K562 (cell line): ENCODE results near the gene NADSYN1. TPM values are rescaled to one million over a fixed set of nuclear protein-coding genes. Genes with fewer than 3 reads are reported as not detected.

ENCODE experiments used
- ATAC-seq: fragments of 200-7000 bp; cut with Tn5 transposase; 3 replicates; pipeline ENCODE4 v1.9.1; 2020; ENCODE audit warnings: moderate library complexity
- BruUV-seq: library from RNA; stranded (reverse); fragments of 400-500 nt; replicated peaks from 2 replicates; lab custom pipeline; 2021; lab: Mats Ljungman, UMichigan
- CTCF ChIA-PET: fragments of 300-600 bp; formaldehyde crosslinking; extraction: SDS; loops from one replicate; lab custom pipeline; 2021; ENCODE audit warnings: low intra/inter-chr PET ratio; lab: Yijun Ruan, JAX
- POLR2A ChIA-PET: fragments of 300-600, 350-650 bp; sonication (Branson Sonifier 250); formaldehyde crosslinking; extraction: SDS; loops from one replicate; lab custom pipeline; 2021; ENCODE audit warnings: antibody characterized with exemption, inconsistent platforms; lab: Yijun Ruan, JAX
- DNase-seq, 4 experiments: peaks; one replicate each; pipeline versions ENCODE4 v3.0.0 to v3.0.0-alpha.2; 2011 to 2018; ENCODE audit warnings: low spot score in 3 of 4, mixed read lengths in 3 of 4; ENCODE audit errors: extremely low read depth in 1 of 4
- FAIRE-seq: peaks from 2 replicates; lab custom pipeline; 2011; peaks lifted over from hg19 to GRCh38; lab: Jason Lieb, UNC
- H2AFZ ChIP-seq: 2 replicates; pipeline ENCODE4 v1.6.0; 2011; ENCODE audit warnings: low read depth, low read length, control low read depth, inconsistent platforms
- H3K27ac ChIP-seq: fragments of 200-600 bp; 3 replicates; pipeline ENCODE4 v1.8.0; 2011; ENCODE audit warnings: low read depth, mild to moderate bottlenecking, control low read depth, inconsistent platforms, low read length, moderate library complexity, mixed read lengths; ENCODE audit errors: extremely low read depth
- H3K27me3 ChIP-seq, 2 experiments: fragments of 300-600 bp in 1 of 2; 2 replicates in 1 of 2; 3 replicates in 1 of 2; pipeline versions ENCODE4 v1.6.0 to v1.8.0; 2011; ENCODE audit warnings: inconsistent platforms in 2 of 2, low read length in 2 of 2, mild to moderate bottlenecking in 1 of 2, mixed read lengths in 1 of 2, moderate library complexity in 1 of 2; ENCODE audit not compliant: control insufficient read depth in 2 of 2, insufficient read depth in 2 of 2
- H3K36me3 ChIP-seq: fragments of 300-600 bp; 3 replicates; pipeline ENCODE4 v1.8.0; 2011; ENCODE audit warnings: mild to moderate bottlenecking, low read length, inconsistent platforms; ENCODE audit not compliant: control insufficient read depth, insufficient read depth
- H3K4me1 ChIP-seq, 2 experiments: fragments of 200-600 bp in 1 of 2; replicated peaks in 1 of 2; 2 replicates in 1 of 2; 3 replicates in 1 of 2; pipeline versions ENCODE4 v1.5.1 to v1.8.0; 2011; ENCODE audit warnings: inconsistent platforms in 2 of 2, low read length in 2 of 2, mild to moderate bottlenecking in 1 of 2, mixed read lengths in 1 of 2, moderate library complexity in 1 of 2; ENCODE audit not compliant: control insufficient read depth in 2 of 2, insufficient read depth in 2 of 2
- H3K4me2 ChIP-seq: 2 replicates; pipeline ENCODE4 v1.6.1; 2011; ENCODE audit warnings: low read length, control low read depth, inconsistent platforms, mixed read lengths; ENCODE audit not compliant: insufficient read depth
- H3K4me3 ChIP-seq: fragments of 200-600 bp; sonication (generic), shearing (Covaris generic); 2 replicates; pipeline ENCODE4 v1.5.1; 2016; ENCODE audit warnings: control low read depth, inconsistent platforms
- H3K79me2 ChIP-seq: fragments of 200-600 bp; 3 replicates; pipeline ENCODE4 v1.8.0; 2011; ENCODE audit warnings: low read length, inconsistent platforms; ENCODE audit not compliant: control insufficient read depth, insufficient read depth
- H3K9ac ChIP-seq, 2 experiments: 2 replicates each; pipeline versions ENCODE4 v1.6.0 to v1.6.1; 2011; ENCODE audit warnings: low read depth in 2 of 2, low read length in 2 of 2, control low read depth in 1 of 2, inconsistent platforms in 1 of 2, mild to moderate bottlenecking in 1 of 2, mixed read lengths in 1 of 2; ENCODE audit not compliant: insufficient read depth in 1 of 2
- H3K9me1 ChIP-seq: one replicate; pipeline ENCODE4 v1.6.0; 2011; ENCODE audit warnings: inconsistent platforms, mild to moderate bottlenecking, low read length, moderate library complexity; ENCODE audit not compliant: control insufficient read depth, insufficient read depth
- H3K9me3 ChIP-seq: replicated peaks from 2 replicates; pipeline ENCODE4 v1.5.1; 2011; ENCODE audit warnings: low read depth, low read length, inconsistent platforms; ENCODE audit not compliant: control insufficient read depth, insufficient read depth
- H4K20me1 ChIP-seq: replicated peaks from 2 replicates; pipeline ENCODE4 v1.6.1; 2011; ENCODE audit warnings: low read length, inconsistent platforms, mixed read lengths; ENCODE audit not compliant: control insufficient read depth, insufficient read depth
- NFIC ChIP-seq: fragments of 450-650 bp; IDR thresholded peaks from 2 replicates; pipeline ENCODE4 v1.6.1; 2017; ENCODE audit warnings: mild to moderate bottlenecking, inconsistent platforms
- NFYB ChIP-seq: IDR thresholded peaks from 2 replicates; pipeline ENCODE4 v1.6.1; 2011; ENCODE audit warnings: mild to moderate bottlenecking, moderate library complexity; ENCODE audit not compliant: insufficient read length; ENCODE audit errors: extremely low read depth
- PHTF2 ChIP-seq: fragments of 250-450 bp; sonication (Bioruptor Pico); IDR thresholded peaks from 2 replicates; pipeline ENCODE4 v1.5.0; 2021; ENCODE audit warnings: mild to moderate bottlenecking
- ZNF23 ChIP-seq: fragments of 250-450 bp; sonication (Bioruptor Pico); IDR thresholded peaks from 2 replicates; pipeline ENCODE4 v1.4.0; 2020; ENCODE audit warnings: mild to moderate bottlenecking
- ZNF311 ChIP-seq: fragments of 250-450 bp; sonication (Bioruptor Pico); IDR thresholded peaks from 2 replicates; pipeline ENCODE4 v1.4.0; 2020; ENCODE audit warnings: mild to moderate bottlenecking, moderate library complexity
- ZNF316 ChIP-seq: fragments of 450-650 bp; IDR thresholded peaks from 2 replicates; pipeline ENCODE4 v1.6.1; 2016
- ZSCAN32 ChIP-seq: fragments of 450-650 bp; formaldehyde crosslinking; IDR thresholded peaks from 2 replicates; pipeline ENCODE4 v1.4.0; 2020; ENCODE audit warnings: mild to moderate bottlenecking, moderate library complexity
- WGBS: fragments of 100-300 bp; shearing (Covaris generic); methylation state at CpG from one replicate; pipeline ENCODE4 v1.1.6; 2016; ENCODE audit warnings: low coverage, mixed read lengths; ENCODE audit not compliant: insufficient coverage; ENCODE audit errors: missing lambda C conversion rate; 5-methylcytosine and 5-hydroxymethylcytosine counted together
- in situ Hi-C: fragments of 300-500 bp; cut with MboI; formaldehyde crosslinking; loops from 4 replicates; pipeline ENCODE4 v1.15.0; 2018; ENCODE audit warnings: inconsistent platforms, mixed read lengths
- intact Hi-C: fragments of 100-400 bp; cut with micrococcal nuclease; formaldehyde crosslinking; loops from 2 replicates; pipeline ENCODE4 v1.14.2; 2022
- polyA plus RNA-seq, 8 experiments: library from polyadenylated mRNA; depleted of rRNA in 4 of 8; stranded (reverse) in 5 of 8; unstranded in 3 of 8; fragments of >200 nt; fragmentation: Nextera tagmentation in 2 of 8; fragmentation: Illumina TruSeq in 1 of 8; extraction: Ambion mirVana in 2 of 8; extraction: Trizol in 1 of 8; gene quantifications; 2 replicates each; pipeline versions ENCODE4 v1.2.1 to v1.2.3, GENCODE V29; 2011 to 2014; ENCODE audit warnings: inconsistent platforms in 1 of 8, missing spikeins in 1 of 8
- total RNA-seq, 7 experiments: library from RNA; depleted of rRNA in 6 of 7; stranded (reverse); fragments of >200 nt in 6 of 7; fragmentation: Illumina TruSeq in 2 of 7; extraction: Trizol in 2 of 7; gene quantifications; 2 replicates each; pipeline versions ENCODE4 v1.2.1 to v1.2.3, GENCODE V29; 2011 to 2021; ENCODE audit warnings: low replicate concordance in 1 of 7

The NADSYN1 gene
- total and polyA plus RNA-seq, 9 of the 15 experiments (the other 6 are each of a cell fraction or from before 2014, with no cell fraction given), result 12.7 to 57.3 (median 42.1) TPM

GRCh38 chr11:71404209-71404608, 48.8 kb upstream of the NADSYN1 start:
- no peak overlapping the region for H3K4me3 ChIP-seq
- POLR2A ChIA-PET, result interaction anchor here (0.6 kb wide), 1 partner anchor 9 kb away, joined by 3 read pairs; no protein-coding TSS in a partner anchor

DNA sequence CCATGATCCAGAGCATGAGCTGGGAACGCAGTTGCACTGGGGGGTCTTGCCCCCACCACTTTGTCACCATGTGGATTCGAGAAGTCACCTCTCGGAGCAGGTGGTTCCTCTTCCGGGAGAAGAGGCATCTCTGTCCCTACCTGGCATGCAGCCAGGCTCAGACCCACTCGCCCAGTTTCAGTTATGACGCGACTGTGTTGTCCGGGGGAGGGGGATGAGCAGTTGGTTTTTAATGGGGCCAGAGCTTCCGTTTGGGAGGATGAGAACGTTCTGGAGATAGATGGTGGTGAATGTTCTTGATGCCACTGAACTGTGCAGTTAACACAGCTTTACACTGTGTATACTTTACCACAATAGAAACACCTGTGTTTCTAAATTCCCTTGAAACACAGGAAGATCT, 46.3 kb upstream of the NADSYN1 start:
- no peak for DNase-seq
- POLR2A ChIA-PET, result interaction anchor here (1.1 kb wide), 1 partner anchor 69 kb away, joined by 4 read pairs; no protein-coding TSS in a partner anchor
- H3K36me3 ChIP-seq, result no peaks in the 10 kb centered on the region
- no peak for FAIRE-seq
- BruUV-seq, result no TSS peak
- no peak overlapping the region for H3K9ac ChIP-seq
- no peaks in the 10 kb centered on the region for H3K79me2 ChIP-seq
- intact Hi-C loops, result no loop called here
- no peak overlapping the region for H3K4me2 ChIP-seq
- in situ Hi-C loops, result no loop called here
- TF ChIP-seq NFIC, result peak; percentile 64
- no peak for TF ChIP-seq ZNF23 (CRISPR knock-in tag)
- no peaks in the 10 kb centered on the region; the same call in 1 of the 2 replicates for H4K20me1 ChIP-seq
- ATAC-seq, result no peak
- 3% methylated on average over 10 of the region's 10 CpGs for WGBS
- H3K27ac ChIP-seq, result no peak overlapping the region
- no peaks in the 10 kb centered on the region for H3K4me1 ChIP-seq
- no peak overlapping the region for H3K4me3 ChIP-seq
- no peaks in the 10 kb centered on the region for H3K9me1 ChIP-seq
- H3K27me3 ChIP-seq, result peaks cover 15 to 50% of the 10 kb centered on the region in 2 experiments
- CTCF ChIA-PET, result no interaction called here
- H3K9me3 ChIP-seq, result no peaks in the 10 kb centered on the region
- H2AFZ ChIP-seq, result no peak overlapping the region

More at GRCh38 chr11:71404209-71404608, 48.8 kb upstream of the NADSYN1 start:
- no peak overlapping the region for H3K27ac ChIP-seq
- H4K20me1 ChIP-seq, result no peaks in the 10 kb centered on the region; the same call in 1 of the 2 replicates
- H3K4me2 ChIP-seq, result no peak overlapping the region
- H3K79me2 ChIP-seq, result no peaks in the 10 kb centered on the region
- intact Hi-C loops, result no loop called here
- peaks cover 23 to 72% of the 10 kb centered on the region in 2 experiments for H3K27me3 ChIP-seq
- no peak overlapping the region for H2AFZ ChIP-seq
- CTCF ChIA-PET, result no interaction called here
- H3K9ac ChIP-seq, result no peak overlapping the region
- H3K36me3 ChIP-seq, result no peaks in the 10 kb centered on the region
- DNase-seq, result no peak
- FAIRE-seq, result no peak
- no peaks in the 10 kb centered on the region for H3K9me1 ChIP-seq
- no peak for ATAC-seq
- WGBS, result 0% methylated on average over 8 of the region's 8 CpGs
- TF ChIP-seq PHTF2 (CRISPR knock-in tag) (no peak), NFYB (no peak), ZSCAN32 (CRISPR knock-in tag) (no peak), ZNF316 (no peak), ZNF311 (no peak)
- TF ChIP-seq, all 486 proteins: peak for 0
- H3K4me1 ChIP-seq, result no peaks in the 10 kb centered on the region
- in situ Hi-C loops, result no loop called here
- BruUV-seq, result no TSS peak
- H3K9me3 ChIP-seq, result no peaks in the 10 kb centered on the region
